BLaER1 treated with 17β-estradiol and CSF1 and Interleukin-3, amounts not matched to agents 10 nM and 100 nM (cell line): Measurements from ENCODE around the gene PKD1L1.
A peak's percentile ranks its signal among the peaks of the same experiment; 100 is the strongest.
"Not testable (repeated sequence)": the region's sequence is repeated elsewhere in the genome, so short reads cannot be mapped to it uniquely, and the experiment has no call there.

ENCODE experiments used
- H3K27ac ChIP-seq, 11 experiments: shearing (Covaris generic); formaldehyde crosslinking; 2 replicates each; pipeline ENCODE4 v1.8.1; 2022
- H3K27me3 ChIP-seq, 11 experiments: shearing (Covaris generic); formaldehyde crosslinking; 2 replicates each; pipeline ENCODE4 v1.8.1; 2022
- H3K36me3 ChIP-seq, 11 experiments: shearing (Covaris generic); formaldehyde crosslinking; 2 replicates each; pipeline ENCODE4 v1.8.1; 2022
- H3K4me1 ChIP-seq, 10 experiments: shearing (Covaris generic); formaldehyde crosslinking; 2 replicates each; pipeline ENCODE4 v1.8.1; 2022
- H3K4me2 ChIP-seq, 11 experiments: shearing (Covaris generic); formaldehyde crosslinking; 2 replicates each; pipeline ENCODE4 v1.8.1; 2022
- H3K4me3 ChIP-seq, 10 experiments: shearing (Covaris generic); formaldehyde crosslinking; 2 replicates each; pipeline ENCODE4 v1.8.1; 2022
- H3K9ac ChIP-seq, 11 experiments: shearing (Covaris generic); formaldehyde crosslinking; 2 replicates each; pipeline ENCODE4 v1.8.1; 2022
- H3K9me3 ChIP-seq, 11 experiments: shearing (Covaris generic); formaldehyde crosslinking; replicated peaks in 1 of 11; 2 replicates each; pipeline ENCODE4 v1.8.1; 2022
- H4K20me1 ChIP-seq, 11 experiments: shearing (Covaris generic); formaldehyde crosslinking; 2 replicates each; pipeline ENCODE4 v1.8.1; 2022
- Cebpa-rat ChIP-seq, 11 experiments: shearing (Covaris generic); IDR thresholded peaks; 2 replicates each; pipeline ENCODE4 v1.8.1; 2022

Gene PKD1L1

DNA sequence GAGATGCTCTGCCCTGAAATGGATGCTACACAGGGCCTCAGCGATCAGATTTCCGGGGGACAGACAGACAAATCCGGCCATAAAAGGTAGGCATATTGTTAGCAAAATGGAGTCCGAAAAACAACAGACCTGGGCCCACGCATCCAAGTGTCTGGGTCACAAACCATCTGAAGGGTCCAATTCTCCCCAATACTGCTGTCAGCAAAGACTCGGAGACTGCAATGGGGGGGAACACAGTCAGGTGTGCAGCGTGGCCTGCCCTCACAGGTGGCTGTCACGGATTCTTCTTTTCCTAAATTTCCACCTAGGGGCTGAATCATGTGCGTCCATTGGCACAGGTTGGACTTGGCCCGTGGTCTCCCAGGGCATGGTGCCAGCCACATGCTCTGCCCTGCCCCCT, 12.9 kb downstream of the PKD1L1 start:
- Histone ChIP-seq H3K4me3 (no peak overlapping the region), H3K27me3 (no peaks in the 10 kb centered on the region), H3K36me3 (no peaks in the 10 kb centered on the region), H3K4me1 (peaks cover 34 to 69% (median 51%) of the 10 kb centered on the region in 10 experiments), H3K9ac (no peak overlapping the region), H3K9me3 (no peaks in the 10 kb centered on the region), H4K20me1 (no peaks in the 10 kb centered on the region; a peak in 1 of 22 replicates), H3K4me2 (peak overlapping the region in 7 of 11 experiments; percentile 13 to 90 (median 78); a peak in 8 of 22 replicates), H3K27ac (no peak overlapping the region)
- TF ChIP-seq Cebpa-rat (IDR thresholded peaks at IDR 0.05): no peak

DNA sequence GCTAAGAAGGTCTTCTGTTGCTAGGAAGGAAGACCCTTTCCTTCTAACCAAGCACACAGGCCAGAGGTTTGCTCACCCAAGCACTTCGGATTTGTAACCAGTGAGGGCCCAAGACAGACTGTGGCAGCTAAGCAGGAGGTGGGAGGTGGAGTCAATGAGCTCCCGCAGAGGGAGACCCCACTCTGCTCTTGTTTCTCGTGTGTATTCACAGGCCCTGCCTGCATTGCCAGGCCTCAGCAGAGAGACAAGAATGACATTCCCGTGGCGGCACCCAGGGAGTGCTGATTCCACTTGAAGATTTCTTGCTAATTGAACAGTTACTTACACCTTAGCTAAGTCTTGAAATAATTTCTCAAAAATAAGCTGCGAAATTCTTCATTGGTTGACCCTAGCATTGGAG, 13.4 kb downstream of the PKD1L1 start:
- no peak for TF ChIP-seq Cebpa-rat (IDR thresholded peaks at IDR 0.05)
- peak overlapping the region in 1 of 11 experiments; percentile 17; a peak in 1 of 22 replicates for H3K27ac ChIP-seq

DNA sequence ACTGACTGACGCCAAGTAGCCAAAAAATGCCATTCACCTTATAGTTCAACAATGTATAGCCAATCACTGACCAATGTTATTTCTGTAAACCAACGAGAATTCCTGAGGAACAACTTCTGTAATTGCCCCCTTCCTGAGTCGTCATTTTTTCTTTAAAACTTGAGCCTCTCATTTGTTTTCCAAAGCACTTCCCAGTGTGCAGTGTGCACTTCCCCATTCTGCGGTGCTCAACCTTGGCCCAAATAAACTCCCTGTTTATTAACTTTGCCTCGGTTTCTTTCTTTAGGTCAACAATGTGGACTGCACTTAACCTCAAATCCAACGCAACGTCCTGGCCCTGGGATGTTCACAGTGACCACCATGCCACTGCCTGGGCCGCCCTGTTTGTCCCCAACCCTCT, 15.1 kb downstream of the PKD1L1 start:
- Histone ChIP-seq H3K36me3 (no peaks in the 10 kb centered on the region), H3K4me1 (peaks cover 30 to 60% (median 51%) of the 10 kb centered on the region in 10 experiments), H3K9ac (no peak overlapping the region), H3K27me3 (no peaks in the 10 kb centered on the region), H4K20me1 (no peaks in the 10 kb centered on the region; a peak in 1 of 22 replicates), H3K9me3 (no peaks in the 10 kb centered on the region), H3K4me2 (peak overlapping the region in 3 of 11 experiments; percentile 6 to 57 (median 51); a peak in 5 of 22 replicates), H3K27ac (no peak overlapping the region), H3K4me3 (no peak overlapping the region)
- TF ChIP-seq Cebpa-rat (IDR thresholded peaks at IDR 0.05): no peak

More for the DNA sequence above, 13.4 kb downstream of the PKD1L1 start:
- H3K4me2 ChIP-seq: peak overlapping the region in 10 of 11 experiments; percentile 3 to 90 (median 46); a peak in 11 of 22 replicates
- no peaks in the 10 kb centered on the region for H3K36me3 ChIP-seq
- no peak overlapping the region for H3K9ac ChIP-seq
- H3K4me3 ChIP-seq: no peak overlapping the region
- H3K27me3 ChIP-seq: no peaks in the 10 kb centered on the region
- no peaks in the 10 kb centered on the region for H3K9me3 ChIP-seq
- peaks cover 34 to 64% (median 51%) of the 10 kb centered on the region in 10 experiments for H3K4me1 ChIP-seq
- no peaks in the 10 kb centered on the region; a peak in 1 of 22 replicates for H4K20me1 ChIP-seq

DNA sequence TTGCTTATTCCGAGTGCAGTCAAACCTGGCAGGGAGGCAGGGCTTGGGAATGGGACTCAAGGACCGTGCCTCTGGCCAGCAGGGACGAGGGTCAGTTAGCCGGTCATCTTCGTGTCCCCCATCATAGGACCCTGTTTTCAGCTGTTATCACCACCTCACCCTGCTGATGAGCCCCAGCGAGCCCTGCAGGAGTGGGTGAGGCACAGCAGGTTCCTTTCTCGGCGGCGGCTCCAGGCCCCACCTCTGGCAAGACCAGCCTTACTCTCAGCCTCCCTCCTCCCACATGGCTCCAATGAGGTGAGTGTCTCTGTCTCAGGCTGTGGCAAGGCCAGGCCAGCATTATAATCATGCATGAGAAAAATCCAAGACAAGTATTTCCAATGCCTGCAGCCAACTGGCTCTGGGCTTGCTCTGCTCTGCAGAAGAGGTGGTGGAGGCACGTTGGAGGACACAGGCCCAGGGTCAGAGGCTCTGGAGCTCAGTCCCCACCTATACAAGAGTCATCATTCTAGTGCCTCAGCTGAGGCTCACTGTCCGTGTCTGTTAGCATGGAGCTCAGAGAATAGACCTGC, 15.7 kb downstream of the PKD1L1 start:
- H3K9me3 ChIP-seq: no peaks in the 10 kb centered on the region
- no peak for TF ChIP-seq Cebpa-rat (IDR thresholded peaks at IDR 0.05)
- no peaks in the 10 kb centered on the region for H4K20me1 ChIP-seq
- H3K27ac ChIP-seq: no peak overlapping the region
- no peaks in the 10 kb centered on the region for H3K36me3 ChIP-seq
- H3K4me3 ChIP-seq: no peak overlapping the region
- peaks cover 23 to 55% (median 45%) of the 10 kb centered on the region in 10 experiments for H3K4me1 ChIP-seq
- H3K27me3 ChIP-seq: no peaks in the 10 kb centered on the region
- peak overlapping the region in 3 of 11 experiments; percentile 6 to 57 (median 51); a peak in 5 of 22 replicates for H3K4me2 ChIP-seq
- no peak overlapping the region for H3K9ac ChIP-seq

DNA sequence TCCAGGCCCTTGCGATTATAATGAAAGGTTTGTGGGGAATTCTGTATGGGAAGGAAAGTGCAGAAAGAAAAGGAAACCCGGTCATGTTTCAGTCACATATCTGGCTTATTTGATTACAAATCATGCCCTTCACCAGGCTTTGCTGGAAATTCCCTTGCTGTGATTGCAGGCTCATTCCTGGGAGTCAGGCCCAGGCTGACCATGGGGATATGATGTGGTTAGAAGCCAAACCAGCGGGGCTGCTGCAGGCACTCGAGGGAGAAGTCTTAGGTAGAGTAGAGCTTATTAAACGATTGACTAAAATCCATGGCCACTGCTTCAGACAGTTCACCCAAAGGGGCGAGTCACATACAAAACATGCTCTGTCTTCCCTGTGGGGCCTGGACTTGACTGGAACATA, 16.2 kb downstream of the PKD1L1 start:
- Histone ChIP-seq H3K4me1 (peaks cover 19 to 51% (median 41%) of the 10 kb centered on the region in 10 experiments), H4K20me1 (no peaks in the 10 kb centered on the region), H3K9me3 (no peaks in the 10 kb centered on the region), H3K4me3 (no peak overlapping the region), H3K27me3 (no peaks in the 10 kb centered on the region), H3K27ac (no peak overlapping the region), H3K4me2 (peak overlapping the region in 1 of 11 experiments; percentile 57; a peak in 1 of 22 replicates), H3K36me3 (no peaks in the 10 kb centered on the region), H3K9ac (no peak overlapping the region)
- TF ChIP-seq Cebpa-rat (IDR thresholded peaks at IDR 0.05): no peak

DNA sequence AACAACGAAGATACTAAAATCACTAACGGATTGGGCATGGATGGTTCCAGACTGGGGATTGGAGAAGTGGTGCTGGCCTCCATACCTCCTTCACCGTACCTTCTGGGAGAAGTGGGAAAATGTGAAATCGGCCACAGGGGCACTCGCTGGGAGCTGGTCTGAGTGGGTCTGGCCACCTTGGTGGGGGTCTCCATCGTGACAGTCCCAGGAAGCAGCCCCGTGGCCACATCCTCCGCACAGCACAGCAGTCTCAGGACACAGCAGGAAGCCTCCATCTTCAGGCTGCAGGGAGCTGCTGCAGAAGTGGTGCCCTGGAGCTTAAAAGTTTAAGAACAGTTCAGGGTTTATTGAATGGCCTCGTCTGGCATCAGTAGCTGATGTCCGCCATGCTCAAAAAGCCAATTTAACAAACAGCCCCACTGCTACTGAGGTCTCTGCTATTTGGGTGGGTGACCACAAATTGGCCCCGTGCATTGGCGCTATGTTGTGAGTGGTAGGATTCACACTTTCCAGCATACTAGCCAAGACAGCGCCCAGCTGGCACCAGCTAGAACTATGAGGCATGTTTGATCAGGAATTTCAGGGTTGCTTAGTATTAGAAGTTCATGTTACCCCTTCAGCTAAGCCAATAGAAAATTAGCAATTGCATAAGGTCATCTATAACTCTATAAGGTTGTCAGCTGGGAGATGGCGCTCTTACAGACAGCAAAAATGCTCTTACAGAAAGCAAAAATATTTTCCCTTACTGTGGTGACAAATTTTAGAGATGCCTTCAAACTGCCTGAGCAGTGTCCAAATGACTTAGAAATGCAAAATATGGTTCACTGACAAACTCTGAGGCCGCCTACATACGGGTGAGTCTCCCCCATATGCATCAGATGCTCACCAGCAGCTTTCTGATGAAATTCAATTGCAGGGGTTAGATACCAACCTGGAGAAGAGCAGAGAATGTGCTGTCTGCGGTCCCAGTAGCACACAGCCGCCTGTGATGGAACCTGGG, 17.0 kb downstream of the PKD1L1 start:
- H3K27ac ChIP-seq: no peak overlapping the region

DNA sequence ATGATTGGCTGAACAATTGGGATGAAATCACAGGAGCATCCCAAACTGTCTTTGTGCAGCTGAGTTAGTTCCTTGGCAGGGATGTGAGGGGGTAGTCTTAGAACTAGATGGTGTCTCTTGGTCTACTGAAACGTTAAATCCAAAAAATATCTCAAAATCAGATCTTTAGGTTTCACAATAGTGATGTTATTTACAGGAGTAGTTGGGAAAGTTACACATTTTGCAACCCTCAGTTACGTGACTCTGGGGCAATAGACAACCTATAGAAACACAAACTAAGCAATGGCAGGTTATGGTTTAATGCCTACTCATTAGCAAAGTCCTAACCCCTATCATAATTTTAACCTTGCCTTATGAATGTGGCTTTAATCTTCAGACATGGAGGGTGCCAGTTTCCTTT, 24.0 kb downstream of the PKD1L1 start:
- no peak overlapping the region for H3K9ac ChIP-seq
- no peaks in the 10 kb centered on the region for H4K20me1 ChIP-seq
- no peak for TF ChIP-seq Cebpa-rat (IDR thresholded peaks at IDR 0.05)
- H3K9me3 ChIP-seq: peaks cover 0 to 20% (median 16%) of the 10 kb centered on the region in 11 experiments; a peak in 16 of 22 replicates
- H3K27me3 ChIP-seq: no peaks in the 10 kb centered on the region
- no peaks in the 10 kb centered on the region for H3K36me3 ChIP-seq
- no peak overlapping the region for H3K27ac ChIP-seq
- H3K4me2 ChIP-seq: no peak overlapping the region
- H3K4me3 ChIP-seq: no peak overlapping the region
- peaks cover 0 to 14% (median 10%) of the 10 kb centered on the region in 10 experiments; a peak in 13 of 20 replicates for H3K4me1 ChIP-seq

More for the DNA sequence above, 17.0 kb downstream of the PKD1L1 start:
- Histone ChIP-seq H3K4me3 (no peak overlapping the region), H3K4me2 (no peak overlapping the region), H3K27me3 (no peaks in the 10 kb centered on the region), H4K20me1 (no peaks in the 10 kb centered on the region), H3K36me3 (no peaks in the 10 kb centered on the region), H3K9me3 (no peaks in the 10 kb centered on the region; a peak in 1 of 22 replicates), H3K4me1 (peaks cover 13 to 44% (median 34%) of the 10 kb centered on the region in 10 experiments; a peak in 19 of 20 replicates), H3K9ac (no peak overlapping the region)
- no peak for TF ChIP-seq Cebpa-rat (IDR thresholded peaks at IDR 0.05)

DNA sequence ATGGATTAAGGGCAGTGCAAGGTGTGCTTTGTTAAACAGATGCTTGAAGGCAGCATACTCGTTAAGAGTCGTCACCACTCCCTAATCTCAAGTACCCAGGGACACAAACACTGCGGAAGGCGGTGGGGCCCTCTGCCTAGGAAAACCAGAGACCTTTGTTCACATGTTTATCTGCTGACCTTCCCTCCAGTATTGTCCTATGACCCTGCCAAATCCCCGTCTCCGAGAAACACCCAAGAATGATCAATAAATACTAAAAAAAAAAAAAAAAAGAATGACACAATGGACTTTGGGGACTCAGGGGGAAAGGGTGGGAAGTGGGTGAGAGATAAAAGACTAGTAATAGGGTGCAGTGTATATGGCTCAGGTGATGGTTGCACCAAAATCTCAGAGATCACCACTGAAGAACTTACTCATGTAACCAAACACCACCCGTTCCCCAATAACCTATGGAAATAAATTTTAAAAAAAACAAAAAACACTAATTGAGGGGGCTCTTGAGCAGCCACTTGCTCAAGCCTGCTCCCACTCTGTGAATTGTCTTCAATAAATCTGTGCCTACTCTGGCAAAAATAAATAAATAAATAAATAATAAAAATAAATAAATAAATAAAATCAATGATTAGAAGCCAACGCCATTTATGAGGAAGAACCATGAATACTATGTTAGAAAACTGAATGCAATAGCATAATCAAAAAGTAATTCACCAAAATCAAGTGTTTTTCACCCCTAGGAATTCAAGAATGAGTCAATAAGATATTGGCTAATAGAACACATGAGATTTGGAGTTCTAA, 25.0 kb downstream of the PKD1L1 start:
- H3K4me2 ChIP-seq, H3K4me3 ChIP-seq, H3K9ac ChIP-seq, H3K4me1 ChIP-seq, H4K20me1 ChIP-seq, H3K27ac ChIP-seq, H3K36me3 ChIP-seq, H3K27me3 ChIP-seq: not testable (repeated sequence)
- H3K9me3 ChIP-seq: peaks cover 0 to 20% (median 18%) of the 10 kb centered on the region in 11 experiments; a peak in 16 of 22 replicates

DNA sequence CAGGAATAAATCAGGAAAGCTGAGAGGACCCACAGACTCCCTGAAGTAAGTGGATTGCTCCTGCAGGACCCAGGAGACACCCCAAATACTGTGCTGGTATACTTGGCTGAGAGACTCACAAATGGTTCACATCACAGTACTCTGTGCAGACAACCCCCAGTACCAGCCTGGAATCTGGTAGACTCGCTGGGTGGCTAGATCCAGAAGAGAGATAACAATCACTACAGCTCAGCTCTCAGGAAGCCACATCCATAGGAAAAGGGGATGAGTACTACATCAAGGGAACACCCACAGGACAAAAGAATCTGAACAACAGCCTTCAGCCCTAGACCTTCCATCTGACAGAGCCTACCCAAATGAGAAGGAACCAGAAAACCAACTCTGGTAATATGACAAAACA, 31.8 kb downstream of the PKD1L1 start:
- not testable (repeated sequence) for H3K27me3 ChIP-seq, H3K4me2 ChIP-seq, H3K27ac ChIP-seq, H3K36me3 ChIP-seq, H3K9ac ChIP-seq, H4K20me1 ChIP-seq, H3K4me3 ChIP-seq
- Histone ChIP-seq H3K9me3 (peaks cover 0 to 20% (median 3%) of the 10 kb centered on the region in 11 experiments; a peak in 6 of 22 replicates), H3K4me1 (peaks cover 6 to 11% (median 10%) of the 10 kb centered on the region in 10 experiments; a peak in 16 of 20 replicates)
